ENCODE results near the gene TNK2.
A peak's percentile ranks its signal among the peaks of the same experiment; 100 is the strongest.
"Not testable (repeated sequence)": the region's sequence is repeated elsewhere in the genome, so short reads cannot be mapped to it uniquely, and the experiment has no call there.

TNK2 gene

DNA sequence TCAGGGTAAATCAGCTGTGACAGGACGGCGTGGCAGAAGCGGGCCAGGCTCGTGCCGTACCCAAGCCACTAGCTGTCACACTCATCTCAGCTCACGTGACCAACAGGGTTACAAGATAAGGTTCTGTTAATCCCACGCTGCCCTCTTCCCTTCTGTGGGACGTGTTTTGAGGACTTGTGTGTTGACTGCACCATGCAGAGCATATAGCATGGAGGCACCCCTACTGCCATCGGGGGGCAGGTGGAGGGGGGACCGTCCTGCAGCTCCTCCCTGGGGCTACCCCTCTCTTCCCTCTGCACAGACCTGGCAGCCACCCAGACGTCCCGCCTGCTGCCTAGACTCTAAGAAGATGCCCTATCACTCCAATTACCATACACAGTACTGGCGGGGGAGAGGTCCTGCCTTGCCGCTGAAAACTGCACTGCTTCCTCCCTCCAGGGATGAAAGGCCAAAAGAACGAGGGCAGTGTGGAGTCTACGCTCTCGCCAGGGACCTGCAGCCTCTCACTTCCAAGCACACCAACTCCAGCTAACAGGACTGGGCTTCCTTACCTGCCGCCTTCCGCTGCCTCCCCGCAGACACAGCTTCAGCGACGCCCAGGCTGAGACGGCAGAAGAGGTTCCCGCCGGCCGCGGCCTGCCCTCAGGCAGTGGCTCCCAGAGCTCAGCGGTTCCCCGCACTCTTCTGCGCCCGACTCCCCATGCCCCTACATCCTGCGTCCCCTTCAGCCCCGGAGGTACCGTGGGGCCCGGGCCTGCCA, at the start of gene TNK2:
TSS of gene TNK2 (minus strand) at position 618 of the 760 bp plus-strand sequence. CDS start 19,963 bp downstream, outside the sequence.
- DNase-seq: peak; percentile 48

- DNase-seq: no peak
Observed at GRCh38 chr3:195956577-195956976, 48.2 kb upstream of the TNK2 start.

DNA sequence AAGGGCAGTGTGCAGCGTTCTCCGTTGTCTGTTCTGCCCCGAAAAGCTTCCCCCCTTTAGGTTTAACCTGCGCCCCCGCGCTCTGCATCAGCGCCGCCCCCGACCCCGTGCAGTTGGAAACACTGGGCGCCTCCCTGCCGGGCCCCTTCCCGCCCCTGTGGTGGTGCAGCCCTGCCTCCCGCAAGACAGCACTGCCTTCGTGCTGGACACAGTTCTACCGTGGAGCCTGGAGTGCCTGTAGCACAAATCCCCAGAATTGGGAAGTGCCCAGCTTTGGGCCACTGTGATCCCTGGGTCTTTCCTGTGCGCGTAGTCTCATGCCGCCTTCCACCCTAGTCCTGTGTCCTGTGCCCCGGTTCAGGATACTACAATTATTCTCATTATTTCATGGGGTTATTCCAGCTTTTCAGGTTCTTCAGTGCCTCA, 47.1 kb upstream of the TNK2 start:
- peak; percentile 55 for DNase-seq

DNA sequence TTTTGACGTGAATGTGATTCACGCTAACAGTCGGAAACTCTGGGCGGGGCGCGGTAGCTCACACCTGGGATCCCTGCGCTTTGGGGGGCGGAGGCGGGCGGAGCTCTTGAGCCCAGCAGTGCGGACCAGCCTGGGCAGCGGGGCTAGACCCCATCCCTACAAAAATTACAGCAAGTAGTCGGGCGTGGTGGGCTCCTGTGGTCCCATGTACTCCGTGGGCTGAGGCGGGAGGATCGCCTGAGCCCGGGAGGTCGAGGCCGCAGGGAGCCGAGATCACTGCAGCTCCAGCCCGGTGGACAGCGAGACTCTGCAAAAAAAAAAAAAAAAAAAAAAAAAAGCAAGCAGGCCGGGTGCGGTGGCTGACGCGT, 46.4 kb upstream of the TNK2 start:
- DNase-seq: peak; percentile 71

DNA sequence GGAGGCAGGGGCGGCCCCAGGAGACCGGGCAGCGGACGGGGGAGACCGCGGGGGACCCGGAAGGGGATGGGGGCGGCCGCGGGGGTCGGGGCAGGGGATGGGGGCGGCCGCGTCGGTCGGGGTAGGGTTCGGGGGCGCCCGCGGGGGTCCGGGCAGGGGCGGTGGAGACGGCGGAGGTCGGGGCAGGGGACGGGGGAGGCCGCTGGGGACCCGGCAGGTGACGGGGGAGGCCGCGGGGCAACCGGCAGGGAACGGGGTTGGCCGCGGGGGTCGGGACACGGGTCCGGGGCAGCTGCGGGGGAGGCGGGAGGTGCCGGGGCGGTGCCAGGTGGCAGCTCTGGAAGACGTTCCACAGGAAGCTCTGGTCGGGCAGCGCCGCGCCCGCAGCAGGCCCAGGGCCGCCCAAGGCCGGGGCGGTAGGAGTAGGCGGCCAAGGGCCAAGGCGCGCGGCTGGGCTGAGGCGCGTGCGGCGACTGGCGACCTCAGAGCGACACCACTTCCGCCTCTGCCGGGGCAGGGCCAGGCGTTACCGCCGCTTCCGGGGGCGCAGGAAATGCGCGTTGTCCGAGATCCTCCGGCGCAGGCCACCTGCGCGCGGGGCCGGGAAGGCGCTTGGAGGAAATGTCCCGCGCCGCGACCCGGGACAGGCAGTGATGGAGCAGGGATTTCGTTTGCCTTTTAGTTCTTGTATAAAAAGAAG, 45.9 kb upstream of the TNK2 start:
- peak; percentile 67 for DNase-seq

GRCh38 chr3:195952590-195952989, 44.2 kb upstream of the TNK2 start:
- not testable (repeated sequence) for DNase-seq

GRCh38 chr3:195951443-195952177, 43.3 kb upstream of the TNK2 start:
- DNase-seq: not testable (repeated sequence)

DNA sequence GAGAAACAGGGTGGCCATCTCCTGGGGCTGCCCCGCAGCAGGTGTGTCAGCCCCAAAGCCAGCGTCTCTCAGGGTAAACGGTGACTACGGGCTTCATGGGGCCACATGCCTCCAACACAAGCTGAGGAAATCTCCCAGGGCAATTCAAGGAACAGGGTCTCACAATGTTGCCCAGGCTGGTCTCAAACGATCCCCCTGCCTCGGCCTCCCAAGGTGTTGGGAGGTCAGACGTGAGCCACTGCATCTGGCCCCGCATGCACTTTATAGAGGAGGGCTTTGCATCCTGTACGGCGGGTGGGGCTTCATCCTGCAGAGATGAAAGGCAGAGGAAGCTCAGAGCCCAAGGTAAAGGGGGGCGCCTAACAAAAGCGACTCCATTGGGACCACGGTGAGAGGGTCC, 42.4 kb upstream of the TNK2 start:
- not testable (repeated sequence) for DNase-seq

DNA sequence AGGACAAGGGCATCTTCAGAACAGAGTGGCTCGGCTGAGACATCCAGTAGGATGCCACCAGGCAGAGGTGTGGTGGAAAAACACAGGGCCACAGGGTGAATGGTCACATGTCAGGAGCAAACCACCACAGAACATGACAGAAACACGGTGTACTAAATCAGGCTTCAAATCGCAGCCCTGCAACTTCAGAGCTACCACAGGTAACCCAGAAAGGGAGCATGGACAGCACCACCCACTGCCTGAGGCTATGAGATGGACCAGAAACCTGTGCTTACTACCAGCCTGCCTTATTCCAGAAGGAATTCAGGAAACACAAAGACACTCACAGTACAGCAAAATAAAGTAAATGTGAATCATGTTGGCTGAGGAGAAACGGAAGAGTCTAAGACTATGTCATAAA, 41.8 kb upstream of the TNK2 start:
- DNase-seq: not testable (repeated sequence)

DNA sequence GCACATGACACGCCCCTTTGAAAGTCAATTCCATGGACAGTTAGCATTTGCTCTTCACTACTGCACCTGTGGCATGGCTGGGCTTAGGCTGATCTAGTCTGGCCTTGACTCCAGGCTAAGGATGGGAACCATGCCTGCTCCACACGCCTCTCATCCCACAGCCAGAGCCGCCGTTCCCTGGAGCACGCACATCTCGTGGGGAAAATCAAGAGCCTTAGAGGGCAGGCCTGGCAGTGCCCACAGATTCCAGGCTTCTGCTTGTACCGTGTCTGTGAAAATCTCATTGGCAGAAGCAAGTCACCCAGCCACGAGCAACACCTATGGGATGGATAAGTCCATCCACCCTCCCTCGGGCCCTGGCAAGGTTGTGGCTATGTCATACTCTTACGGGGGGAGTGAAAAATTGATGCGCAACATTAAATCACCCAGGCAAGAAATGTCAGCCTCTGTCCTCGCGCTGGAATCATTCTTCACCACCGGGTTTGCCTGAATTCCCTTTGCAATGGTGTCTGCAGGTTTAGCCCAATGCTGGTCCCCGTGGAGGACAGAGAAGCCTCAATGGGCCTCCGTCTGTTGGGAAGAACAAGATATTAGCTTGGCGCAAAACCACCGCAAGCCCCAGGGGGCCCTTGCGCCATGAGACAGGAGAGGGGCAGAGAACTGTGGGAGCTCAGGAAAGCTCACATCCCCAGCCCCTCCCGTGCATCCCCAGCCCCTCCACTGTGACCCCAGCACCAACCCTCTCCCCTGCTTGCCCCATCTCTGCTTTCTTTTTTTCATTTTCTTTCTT, 38.8 kb upstream of the TNK2 start:
- not testable (repeated sequence) for DNase-seq

GRCh38 chr3:195941265-195941815, 33.0 kb upstream of the TNK2 start:
- DNase-seq: not testable (repeated sequence)

- DNase-seq: not testable (repeated sequence)
Observed at GRCh38 chr3:195940806-195941205, 32.5 kb upstream of the TNK2 start.

- not testable (repeated sequence) for DNase-seq
Observed at GRCh38 chr3:195939526-195940470, 31.4 kb upstream of the TNK2 start.

GRCh38 chr3:195933044-195933430, 24.7 kb upstream of the TNK2 start:
- not testable (repeated sequence) for DNase-seq

- no peak for DNase-seq
Observed at GRCh38 chr3:195932418-195933043, 24.2 kb upstream of the TNK2 start.

GRCh38 chr3:195931582-195932273, 23.4 kb upstream of the TNK2 start:
- no peak for DNase-seq

GRCh38 chr3:195929452-195929851, 21.1 kb upstream of the TNK2 start:
- no peak for DNase-seq

- no peak for DNase-seq
Observed at GRCh38 chr3:195921334-195921791, 13.0 kb upstream of the TNK2 start.

DNA sequence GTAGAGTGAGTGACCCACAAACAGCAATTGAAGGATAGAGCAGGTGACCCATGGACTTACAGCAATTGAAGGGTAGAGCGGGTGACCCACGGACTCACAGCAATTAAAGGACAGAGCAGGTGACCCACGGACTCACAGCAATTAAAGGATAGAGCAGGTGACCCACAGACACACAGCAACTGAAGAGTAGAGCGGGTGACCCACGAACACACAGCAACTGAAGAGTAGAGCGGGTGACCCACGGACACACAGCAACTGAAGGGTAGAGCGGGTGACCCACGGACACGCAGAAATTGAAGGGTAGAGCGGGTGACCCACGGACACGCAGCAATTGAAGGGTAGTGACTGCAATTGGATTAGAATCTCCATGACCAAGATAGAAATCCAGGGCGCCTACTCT, 9.8 kb upstream of the TNK2 start:
- no peak for DNase-seq

DNA sequence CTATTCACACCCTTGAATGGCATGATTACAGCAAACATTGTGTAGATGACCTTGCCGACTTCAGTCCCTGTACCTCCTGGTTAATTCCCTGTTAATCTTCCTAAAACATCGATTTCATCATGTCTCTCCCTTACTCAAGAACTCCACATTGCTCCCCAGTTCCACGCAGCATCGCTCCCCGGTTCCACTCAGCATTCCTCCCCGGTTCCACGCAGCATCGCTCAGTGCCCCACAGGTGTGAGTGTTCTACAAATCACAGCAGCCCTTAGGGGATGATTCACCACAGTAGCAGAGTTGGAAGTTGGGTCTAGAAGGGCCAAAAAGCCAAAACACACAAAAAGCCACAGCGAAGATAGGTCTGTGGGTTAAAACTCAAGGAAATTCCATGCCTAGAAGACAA, 8.6 kb upstream of the TNK2 start:
- no peak for DNase-seq

Measured in activated CD8-positive, alpha-beta memory T cell treated with anti-CD3 and anti-CD28 coated beads, Interleukin-2, amount 50 U/mL, for 4 hours (primary cell).